Mammary epithelial cell (primary cell): Measurements from ENCODE around the gene WNK4.

Experiments used
- EZH2 ChIP-seq: IDR thresholded peaks from 2 replicates; pipeline ENCODE4 v1.6.1; 2012; ENCODE audit warnings: low read length, inconsistent platforms, borderline replicate concordance
- TF ChIP-seq, protein P1 (sequence below), 2 donors: IDR thresholded peaks in 1 of 2; conservative IDR thresholded peaks in 1 of 2; 2 replicates each; pipeline ENCODE4 v1.5.1; 2011 to 2012; ENCODE audit warnings: inconsistent platforms in 2 of 2, low read length in 2 of 2, mild to moderate bottlenecking in 2 of 2, control low read depth in 1 of 2, low read depth in 1 of 2; ENCODE audit not compliant: insufficient read depth in 1 of 2; ENCODE audit errors: extremely low read depth in 1 of 2

DNA sequence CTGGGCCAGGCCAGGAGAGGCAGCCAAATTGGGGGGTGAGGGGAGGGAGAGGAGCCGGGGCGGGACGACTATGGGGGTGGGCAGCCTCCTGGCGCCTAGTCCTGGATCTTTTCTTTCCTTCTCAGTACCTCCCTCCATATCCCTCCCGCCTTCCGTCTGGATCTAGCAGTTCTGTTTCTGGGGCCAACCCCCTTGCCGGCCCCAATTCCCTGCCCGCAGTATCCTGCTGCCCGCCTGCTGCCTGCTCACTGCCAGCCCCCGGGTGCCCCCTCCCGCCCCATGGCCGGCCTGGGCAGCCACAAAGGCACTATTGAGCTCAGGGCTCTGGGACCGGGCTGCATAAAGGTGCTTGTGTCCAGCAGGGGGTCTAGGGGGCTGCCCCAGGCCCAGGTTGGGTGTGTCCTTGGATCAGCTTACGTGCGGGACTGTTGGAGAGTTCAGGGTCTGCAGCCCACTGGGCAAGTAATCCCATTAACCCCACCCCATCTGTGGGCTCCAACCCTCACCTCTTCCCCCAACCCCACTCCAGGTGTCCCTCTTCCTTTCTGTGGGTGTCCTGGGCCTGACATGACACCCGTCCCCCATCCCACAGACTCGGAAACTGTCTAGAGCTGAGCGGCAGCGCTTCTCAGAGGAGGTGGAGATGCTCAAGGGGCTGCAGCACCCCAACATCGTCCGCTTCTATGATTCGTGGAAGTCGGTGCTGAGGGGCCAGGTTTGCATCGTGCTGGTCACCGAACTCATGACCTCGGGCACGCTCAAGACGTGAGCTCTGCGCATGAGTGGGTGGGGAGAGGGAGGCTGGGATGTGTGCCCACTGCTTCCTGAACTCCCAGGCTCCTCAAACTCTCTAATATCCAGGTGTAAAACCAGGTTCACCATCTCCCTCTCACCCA, 2.0 kb downstream of the WNK4 start:
- TF ChIP-seq, protein P1, sequence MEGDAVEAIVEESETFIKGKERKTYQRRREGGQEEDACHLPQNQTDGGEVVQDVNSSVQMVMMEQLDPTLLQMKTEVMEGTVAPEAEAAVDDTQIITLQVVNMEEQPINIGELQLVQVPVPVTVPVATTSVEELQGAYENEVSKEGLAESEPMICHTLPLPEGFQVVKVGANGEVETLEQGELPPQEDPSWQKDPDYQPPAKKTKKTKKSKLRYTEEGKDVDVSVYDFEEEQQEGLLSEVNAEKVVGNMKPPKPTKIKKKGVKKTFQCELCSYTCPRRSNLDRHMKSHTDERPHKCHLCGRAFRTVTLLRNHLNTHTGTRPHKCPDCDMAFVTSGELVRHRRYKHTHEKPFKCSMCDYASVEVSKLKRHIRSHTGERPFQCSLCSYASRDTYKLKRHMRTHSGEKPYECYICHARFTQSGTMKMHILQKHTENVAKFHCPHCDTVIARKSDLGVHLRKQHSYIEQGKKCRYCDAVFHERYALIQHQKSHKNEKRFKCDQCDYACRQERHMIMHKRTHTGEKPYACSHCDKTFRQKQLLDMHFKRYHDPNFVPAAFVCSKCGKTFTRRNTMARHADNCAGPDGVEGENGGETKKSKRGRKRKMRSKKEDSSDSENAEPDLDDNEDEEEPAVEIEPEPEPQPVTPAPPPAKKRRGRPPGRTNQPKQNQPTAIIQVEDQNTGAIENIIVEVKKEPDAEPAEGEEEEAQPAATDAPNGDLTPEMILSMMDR (conservative IDR thresholded peaks at IDR 0.05 in 1 of 2, IDR thresholded peaks at IDR 0.05 in 1 of 2; ENCODE audit: extremely low read depth in 1 of 2, insufficient read depth in 1 of 2, low read depth in 1 of 2, low read length in 2 of 2): no peak
- no peak for TF ChIP-seq EZH2
